NCI-H2081 (cell line): Measurements from ENCODE around the gene ZNF658.
"Not testable (repeated sequence)": the region's sequence is repeated elsewhere in the genome, so short reads cannot be mapped to it uniquely, and the experiment has no call there.

Experiments
- DNase-seq, 2 experiments: peaks; one replicate each; lab custom pipeline; 2025; lab: John Stamatoyannopoulos, UW

The ZNF658 gene

DNA sequence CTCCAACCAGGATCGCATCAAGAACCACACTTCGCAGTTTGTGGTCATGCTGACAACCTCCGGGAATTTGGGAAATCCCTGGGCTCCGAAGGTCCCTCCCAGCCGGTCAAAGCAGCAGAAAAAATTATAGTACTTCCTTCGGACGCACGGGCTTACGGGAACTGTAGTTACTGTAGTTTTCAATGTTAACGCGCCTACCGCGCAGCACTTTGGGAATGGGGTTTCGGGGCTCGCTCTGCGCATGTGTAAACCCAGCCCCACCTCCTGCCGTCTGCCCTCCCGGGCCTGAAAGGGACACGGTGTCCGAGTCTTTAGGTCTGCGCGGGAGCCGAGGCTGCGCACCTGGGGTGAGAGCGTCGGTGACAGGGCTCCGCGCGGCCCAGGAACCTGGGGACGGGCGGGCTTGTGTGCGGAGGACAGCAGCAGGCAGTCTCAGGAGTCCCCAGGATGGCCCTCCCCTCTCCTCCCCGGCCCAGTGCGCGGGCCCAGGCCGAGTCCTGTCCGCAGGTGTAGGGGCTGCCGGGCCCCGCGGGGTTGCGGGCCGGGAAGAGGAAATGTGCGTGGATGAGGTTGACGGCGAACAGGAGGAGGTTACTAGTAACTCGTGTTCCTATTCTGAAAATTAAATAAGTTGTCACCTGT lies at the start of gene ZNF658:
ZNF658 (plus strand) TSS at position 236 of the 642 bp plus-strand sequence. CDS start 2,837 bp downstream, outside the sequence.
- DNase-seq, result not testable (repeated sequence)

DNA sequence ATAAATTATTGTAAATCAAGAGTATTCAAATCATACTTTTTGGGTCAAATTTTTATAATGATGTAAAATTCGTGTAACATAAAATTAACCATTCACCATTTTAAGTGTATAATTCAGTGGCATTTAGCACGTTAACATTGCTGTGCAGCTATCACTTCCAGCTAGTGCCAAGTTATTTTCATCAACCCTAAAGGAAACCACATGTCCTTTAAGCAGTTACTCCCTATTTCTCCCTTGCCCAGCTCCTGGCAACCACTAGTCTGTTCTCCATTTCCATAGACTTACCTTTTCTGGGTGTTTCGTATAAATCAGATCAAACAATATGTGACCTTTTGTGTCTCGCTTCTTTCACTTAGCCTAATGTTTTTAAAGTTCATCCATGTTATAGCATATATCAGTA lies 38.8 kb upstream of the ZNF658 start:
- DNase-seq, result not testable (repeated sequence)

DNA sequence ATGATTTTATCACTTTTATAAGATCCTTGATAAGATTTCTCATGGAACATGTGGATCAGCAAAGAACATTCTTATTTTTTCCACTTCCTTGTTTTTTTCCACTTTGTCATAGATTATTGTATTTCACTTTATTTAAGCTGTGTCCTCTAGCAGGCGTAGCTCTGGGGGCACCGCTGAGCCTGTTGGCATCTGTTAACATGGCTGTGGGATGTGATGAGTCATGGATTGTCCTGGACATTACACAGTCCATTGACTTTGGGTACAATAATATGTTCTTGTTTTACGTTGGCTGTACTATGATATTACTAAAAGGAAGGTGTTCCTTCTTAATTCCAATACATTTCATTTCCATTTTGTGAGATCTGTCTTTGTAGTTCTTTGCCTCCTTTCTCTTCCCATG lies 31.9 kb upstream of the ZNF658 start:
- not testable (repeated sequence) for DNase-seq

DNA sequence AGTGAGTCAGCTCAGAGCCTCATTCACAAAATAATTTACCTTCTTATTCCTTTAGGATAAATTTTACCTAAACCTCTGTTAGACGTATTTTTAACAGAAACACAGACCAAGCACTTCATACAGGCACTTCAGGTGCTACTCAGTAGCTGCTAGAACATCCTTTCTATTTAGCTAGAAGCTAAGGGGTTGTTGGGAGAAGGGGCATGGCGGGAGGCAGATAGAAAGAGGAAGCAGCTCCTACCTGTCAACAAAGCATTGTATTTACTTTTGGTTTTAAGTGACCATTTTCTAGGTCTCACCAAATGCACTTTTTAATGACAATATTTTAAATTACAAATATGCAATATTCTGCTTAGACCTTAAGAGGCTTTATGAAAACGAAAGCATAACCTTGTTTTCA lies 19.9 kb upstream of the ZNF658 start:
- not testable (repeated sequence) for DNase-seq

DNA sequence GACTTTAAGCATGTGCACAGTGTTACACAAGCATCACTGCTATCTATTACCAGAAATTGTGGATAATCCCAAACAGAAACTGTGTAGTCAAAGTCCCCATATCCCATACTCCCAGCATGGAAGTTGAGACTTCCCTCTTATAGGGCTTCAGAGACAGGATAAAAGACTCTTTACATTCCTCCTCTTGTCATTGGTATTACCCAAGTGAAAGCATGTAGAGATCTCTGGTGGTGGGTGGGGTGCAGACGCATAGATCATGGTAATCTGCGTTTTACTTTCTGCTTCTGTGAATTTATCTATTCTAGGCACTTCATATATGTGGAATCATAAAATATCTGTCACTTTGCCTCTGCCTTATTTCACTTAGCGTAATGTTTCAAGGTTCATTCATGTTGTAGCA lies 18.7 kb upstream of the ZNF658 start:
- not testable (repeated sequence) for DNase-seq

DNA sequence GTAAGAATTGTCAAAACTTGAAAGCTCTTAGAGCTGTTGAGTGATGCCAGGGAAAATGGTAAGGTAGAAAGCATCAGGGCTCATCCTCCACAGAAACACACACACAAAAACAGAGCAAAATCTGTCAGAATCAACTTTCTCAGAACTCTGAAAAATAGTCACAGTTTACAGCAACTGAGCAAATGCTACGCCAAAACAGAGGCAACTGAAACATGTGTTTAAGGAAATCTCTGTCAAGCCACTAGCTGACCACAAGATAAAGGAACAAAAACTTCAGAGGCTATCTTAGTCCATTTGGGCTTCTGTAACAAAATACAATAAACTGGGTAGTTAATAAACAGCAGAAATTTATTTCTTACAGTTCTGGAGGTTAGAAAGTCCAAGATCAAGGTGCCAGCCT lies 10.2 kb upstream of the ZNF658 start:
- DNase-seq, result not testable (repeated sequence)

DNA sequence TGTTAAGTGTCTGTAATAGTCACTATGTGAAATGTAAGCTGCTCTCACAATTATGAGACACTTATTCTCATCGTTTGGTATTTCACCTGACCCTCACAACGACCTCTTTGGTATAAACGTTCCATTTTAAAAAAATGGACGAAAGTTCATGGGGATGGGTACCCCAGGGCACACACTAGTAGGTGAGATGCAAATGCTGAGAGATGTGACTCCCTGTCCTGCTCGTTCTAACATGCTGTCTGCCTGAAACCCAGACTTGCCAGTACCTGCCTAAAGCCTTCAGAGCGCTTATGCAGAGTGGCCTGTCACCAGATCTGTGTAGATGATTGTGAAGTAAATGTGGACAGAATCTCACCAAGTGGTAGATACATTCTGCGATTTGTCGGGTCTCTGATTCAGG lies 616 bp downstream of the ZNF658 start:
- not testable (repeated sequence) for DNase-seq

DNA sequence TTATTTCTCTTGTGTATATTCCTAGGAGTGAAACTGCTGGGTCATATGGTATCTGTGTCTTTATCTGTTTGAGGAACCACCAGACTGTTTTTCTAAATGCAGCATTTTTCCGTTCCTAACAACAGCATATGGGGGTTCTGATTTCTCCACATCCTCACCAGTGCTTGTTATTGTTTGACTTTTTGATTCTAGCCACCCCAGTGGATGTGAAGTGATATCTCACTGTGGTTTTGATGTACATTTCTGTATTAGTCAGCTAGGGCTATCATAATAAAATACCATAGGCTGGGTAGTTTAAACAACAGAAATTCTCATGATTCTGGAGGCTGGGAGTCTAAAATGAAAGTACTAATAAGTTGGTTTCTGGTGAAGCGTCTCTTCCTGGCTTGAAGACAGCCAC lies 9.0 kb downstream of the ZNF658 start:
- DNase-seq, result not testable (repeated sequence)

DNA sequence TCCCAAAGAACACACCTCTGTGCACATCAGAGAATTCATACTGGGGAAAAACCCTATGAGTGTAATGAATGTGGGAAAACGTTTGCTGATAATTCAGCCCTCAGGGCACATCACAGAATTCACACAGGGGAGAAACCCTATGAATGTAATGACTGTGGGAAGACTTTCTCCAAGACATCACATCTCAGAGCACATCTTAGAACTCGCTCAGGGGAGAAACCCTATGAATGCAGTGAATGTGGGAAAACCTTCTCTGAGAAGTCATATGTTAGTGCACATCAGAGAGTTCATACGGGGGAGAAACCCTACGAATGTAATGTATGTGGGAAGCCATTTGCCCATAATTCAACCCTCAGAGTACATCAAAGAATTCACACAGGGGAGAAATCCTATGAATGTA lies 19.5 kb downstream of the ZNF658 start:
- not testable (repeated sequence) for DNase-seq

DNA sequence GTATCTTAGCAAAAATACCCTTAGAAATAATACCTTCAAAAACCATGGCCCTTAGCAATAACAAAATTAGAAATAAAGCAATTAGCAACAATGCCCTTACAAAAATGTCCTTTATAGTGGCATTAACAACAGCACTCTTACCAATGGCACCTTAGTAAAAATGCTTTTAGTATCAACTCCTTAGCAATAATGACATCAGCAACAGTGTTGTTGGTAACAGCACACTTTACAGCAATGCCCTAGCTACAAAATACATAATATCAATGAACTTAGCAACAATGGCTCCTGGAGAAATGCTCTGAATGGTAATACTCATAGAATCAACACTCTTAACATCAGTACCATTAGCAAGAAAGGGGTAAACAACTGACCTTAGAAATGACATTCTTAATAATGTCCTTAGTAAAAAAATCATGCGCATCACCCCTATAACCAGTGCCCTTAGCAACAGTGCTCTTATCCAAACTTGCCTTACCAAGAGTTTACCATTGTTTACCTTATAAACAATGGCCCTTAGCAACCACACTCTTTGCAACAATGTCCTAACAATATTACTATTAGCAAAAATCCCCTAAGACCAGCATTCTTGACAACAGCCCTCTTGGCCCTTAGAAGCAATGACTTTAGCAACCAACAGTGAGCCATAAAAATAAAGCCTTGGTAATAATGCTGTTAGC lies 35.8 kb downstream of the ZNF658 start:
- not testable (repeated sequence) for DNase-seq

DNA sequence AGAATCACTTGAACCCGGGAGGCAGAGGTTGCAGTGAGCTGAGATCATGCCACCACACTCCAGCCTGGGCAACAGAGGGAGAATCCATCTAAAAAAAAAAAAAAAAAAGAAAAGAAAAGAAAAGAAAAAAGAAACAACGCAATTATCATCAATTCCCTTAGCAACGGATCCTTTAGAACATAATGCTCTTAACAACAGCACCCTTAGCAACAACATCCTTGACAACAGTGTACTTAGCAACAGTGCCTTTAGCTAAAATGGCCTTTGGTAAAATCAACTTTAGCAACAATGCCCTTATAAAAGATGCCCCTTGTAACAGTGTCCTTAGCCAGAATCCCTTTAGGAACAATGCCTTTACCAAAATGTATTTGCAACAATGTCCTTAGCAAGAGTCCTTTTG lies 37.1 kb downstream of the ZNF658 start:
- DNase-seq, result not testable (repeated sequence)

DNA sequence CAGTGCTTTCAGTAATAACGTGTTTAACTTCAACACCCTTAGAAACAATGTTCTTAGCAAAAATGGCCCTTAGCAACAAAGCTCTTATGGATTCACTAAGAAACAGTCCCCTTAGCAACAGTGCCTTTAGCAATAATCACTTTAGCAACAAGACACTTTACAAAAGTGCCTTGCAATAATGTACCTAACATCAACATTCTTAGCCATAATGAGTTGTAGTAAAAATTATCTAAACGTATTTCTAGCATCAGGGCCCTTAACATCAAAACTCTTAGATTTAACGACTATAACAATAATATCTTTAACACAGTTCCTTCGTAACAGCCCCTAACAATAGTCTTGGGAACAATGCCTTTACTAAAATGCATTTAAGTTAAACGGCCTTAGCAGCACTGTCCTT lies 37.8 kb downstream of the ZNF658 start:
- not testable (repeated sequence) for DNase-seq

DNA sequence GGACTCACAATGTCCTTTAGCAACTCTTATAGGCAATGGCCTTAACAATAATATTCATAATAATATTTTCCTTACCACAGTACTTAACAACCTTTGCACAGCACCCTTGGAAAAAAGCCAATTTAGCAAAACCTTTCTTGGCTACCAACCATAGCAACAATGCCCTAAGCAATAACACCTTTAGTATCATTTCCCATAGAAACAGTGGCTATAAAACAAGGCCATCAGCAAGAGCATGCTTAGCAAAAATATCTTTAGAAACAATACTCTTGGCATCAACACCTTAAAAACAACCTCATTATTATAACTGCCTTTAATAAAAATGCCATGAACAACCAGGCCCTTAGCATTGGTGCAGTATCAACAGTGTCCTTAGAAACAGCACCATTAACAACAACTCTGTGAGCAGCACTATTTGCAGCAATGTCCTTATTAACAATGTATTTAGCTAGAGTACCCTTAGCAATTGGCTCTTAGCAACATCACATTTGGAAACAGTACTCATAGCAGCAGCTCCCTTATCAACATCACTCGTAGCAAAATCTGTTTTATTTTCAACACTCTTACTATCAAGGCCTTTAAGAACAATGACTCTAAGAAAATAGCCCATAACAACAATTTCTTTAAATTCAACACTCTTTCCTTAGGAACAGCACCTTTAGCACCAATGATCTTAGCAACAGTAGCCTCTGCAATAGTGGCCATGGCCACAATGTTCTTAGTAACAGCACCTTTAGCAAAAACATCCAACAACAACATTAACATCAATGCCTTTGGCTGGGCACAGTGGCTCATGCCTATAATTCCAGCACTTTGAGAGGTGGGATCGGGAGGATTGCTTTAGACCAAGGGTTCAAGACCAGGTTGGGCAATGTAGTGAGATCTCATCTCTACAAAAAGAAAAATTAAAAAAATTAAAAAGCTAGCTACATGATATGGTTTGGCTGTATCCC lies 39.6 kb downstream of the ZNF658 start:
- not testable (repeated sequence) for DNase-seq

DNA sequence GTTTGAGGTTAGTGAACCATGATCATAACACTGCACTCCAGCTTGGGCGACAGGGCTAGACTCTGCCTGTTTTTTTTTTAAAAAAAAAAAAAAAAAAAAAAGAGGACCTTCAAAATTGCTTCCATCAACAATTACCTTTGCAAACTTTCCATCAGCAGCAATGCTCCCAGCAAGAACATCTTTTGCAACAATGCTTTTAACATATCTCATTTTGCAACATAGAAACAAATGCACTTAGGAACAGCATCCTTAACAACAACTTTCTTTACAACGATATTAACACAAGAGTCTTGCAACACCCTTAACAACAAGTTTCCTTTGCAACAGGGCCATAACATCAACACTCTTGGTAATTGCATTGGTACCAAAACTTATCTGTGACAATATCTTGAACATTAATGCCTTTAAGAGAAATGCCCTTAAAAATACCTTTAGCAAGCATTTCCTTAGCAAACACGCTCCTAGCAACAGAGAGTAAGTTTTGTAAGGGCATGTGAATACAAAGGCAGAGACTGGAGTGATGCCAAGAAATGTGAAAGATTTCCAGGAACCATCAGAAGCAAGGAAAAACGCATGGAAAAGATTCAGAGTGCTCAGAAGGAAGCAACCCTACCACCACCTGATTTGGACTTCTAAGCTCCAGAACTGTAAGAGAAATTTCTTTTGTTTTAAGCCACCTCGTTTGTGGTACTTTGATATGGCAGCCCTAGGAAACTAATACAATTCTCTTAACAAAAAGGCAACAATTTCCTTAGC lies 42.1 kb downstream of the ZNF658 start:
- not testable (repeated sequence) for DNase-seq

DNA sequence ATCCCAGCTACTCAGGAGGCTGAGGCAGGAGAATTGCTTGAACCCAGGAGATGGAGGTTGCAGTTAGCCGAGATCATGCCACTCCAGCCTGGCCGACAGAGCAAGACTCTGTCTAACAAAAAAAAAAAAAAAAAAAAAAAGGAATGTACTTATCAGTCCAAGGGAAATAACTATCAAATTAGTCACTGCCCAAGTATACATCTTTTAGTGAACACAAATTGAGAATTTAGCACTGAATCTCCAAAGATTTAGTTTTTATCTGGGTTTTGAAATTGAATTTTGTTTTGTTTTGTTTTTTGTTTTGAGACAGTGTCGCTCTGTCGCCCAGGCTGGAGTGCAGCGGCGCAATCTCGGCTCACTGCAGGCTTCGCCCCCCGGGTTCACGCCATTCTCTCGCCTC lies 52.1 kb downstream of the ZNF658 start:
- not testable (repeated sequence) for DNase-seq
